ENCODE data around the gene PRKCA.
A peak's percentile ranks its signal among the peaks of the same experiment; 100 is the strongest.

The PRKCA gene

DNA sequence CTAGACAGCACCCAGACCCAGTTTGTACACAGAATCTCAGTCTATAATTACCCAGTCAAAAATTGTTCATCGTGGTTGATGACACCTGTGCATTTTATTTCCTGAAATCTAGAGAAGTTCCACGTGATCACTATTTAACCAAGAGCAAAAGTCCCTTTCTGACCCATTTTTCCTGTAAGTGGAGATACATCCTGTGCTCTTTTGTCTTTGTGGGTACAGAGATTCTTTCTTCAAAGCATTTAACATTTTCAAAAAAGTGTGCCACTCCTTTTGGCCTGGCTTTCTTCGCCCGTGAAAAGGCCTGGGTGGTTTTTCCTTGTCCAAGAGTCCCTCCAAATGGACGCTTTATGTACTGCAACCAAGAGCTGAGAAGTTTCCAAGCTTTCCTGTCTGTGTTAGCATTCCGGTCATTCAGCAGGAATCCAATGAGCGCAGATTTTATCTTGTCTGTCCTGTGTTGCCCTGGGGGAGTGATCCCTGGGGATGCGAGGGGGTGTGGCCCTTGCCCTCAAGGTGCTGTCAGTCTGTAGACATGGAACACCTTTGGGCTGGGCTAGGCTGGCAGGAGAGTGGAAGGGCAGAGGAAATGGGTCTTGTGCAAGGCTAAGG is 371.4 kb downstream of the PRKCA start:
- no peak for DNase-seq

DNA sequence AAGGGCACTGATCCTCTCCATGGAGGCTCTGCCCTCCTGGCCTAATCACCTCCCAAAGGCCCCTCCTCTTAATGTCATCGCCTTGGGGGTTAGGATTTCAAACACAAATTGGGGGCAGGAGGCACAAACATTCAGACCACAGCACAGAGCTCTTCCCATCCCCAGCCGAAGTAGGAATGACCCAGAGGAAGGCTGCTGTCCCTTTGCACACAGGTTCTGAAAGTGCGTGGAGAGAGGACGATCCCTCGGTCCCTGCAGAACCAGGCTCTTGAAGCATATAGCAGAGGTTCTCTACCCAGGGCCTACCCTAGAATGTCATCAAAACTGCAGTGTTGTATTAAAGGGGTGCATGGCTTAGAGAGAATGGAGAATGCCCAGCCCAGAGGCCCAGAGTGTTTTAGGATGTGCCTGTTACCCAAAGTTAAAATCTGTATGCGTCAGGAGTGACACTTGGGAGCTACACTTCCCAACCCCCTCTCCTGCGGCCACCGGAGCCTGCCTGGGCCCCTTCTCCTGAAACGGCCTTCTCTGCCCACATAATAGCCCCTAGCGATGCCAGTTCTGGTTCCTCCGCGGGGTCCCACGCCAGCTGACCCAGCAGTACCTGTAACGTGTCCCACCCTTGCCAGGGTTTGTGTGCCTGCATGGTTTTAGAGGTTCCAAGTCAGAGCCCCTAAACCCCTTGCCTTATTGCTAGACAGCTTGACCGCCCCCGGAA is 373.0 kb downstream of the PRKCA start:
- no peak for DNase-seq

DNA sequence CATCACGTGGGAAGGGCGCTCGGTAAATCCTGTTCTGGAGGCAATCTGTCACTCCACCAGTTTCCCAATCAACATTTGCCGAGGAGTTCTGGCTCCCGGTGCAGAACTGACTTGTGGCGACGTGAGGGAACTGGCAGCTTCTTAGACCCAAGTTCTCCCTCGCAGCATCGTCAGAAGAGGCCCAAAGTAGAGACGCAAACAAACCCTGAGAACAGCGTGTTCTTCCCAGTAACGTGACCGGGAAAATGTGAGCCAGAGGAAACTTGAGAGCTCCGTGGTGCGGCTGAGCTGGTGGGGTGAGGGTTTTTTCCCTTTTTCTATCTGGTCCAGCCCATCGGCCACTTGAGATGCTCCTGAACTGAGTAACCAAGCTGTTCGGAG is 373.6 kb downstream of the PRKCA start:
- no peak for DNase-seq

DNA sequence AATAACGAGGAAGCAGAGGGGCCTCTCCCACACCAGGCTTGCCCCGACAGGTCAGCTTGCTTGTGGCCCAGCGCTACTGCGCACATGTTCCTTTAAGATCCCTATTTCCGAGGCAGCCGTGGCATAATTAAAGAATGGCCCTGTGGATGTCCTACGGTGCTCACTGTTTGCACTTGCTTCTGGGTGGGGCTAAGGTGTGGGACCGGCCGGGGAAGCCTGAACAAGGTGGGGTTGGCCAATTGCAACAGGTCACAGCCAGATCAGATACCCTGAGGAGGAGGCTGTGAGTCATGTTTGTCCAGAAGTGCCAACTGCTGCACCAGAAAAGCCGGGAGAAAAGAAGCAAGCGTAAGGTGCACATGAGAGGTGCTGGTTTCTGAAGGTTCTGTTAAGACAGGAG is 374.0 kb downstream of the PRKCA start:
- DNase-seq, result no peak

DNA sequence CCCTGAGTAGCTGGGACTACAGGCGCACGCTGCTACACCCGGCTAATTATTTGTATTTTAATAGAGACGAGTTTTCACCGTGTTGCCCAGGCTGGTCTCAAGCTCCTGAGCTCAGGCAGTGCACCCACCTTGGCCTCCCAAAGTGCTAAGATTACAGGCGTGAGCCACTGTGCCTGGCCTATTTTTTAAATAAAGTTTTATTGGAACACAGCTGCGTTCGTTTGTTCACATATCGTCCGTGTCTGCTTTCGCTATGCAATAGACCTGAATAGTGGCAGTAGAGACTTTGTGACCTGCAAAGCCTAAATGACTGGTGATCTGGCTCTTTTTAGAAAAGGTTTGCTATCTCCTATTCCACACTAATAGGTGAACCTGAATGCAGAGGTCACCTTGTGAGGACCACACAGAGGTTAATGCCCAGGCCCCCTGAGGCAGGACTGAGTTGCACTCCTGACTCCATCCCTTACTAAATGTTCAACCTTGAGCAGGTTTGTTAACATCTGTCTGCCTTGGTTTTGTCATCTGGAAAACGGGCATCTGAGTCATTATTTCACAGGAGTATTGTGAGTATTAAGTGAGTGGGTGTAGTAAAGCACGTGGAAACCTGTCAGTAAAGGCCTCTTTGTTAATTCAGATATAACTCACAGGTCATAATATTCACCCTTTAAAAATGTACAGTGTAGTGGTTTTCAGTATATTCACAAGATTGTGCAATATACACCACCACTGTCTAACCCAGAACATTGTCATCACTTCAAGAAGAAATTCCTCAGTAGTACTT is 375.0 kb downstream of the PRKCA start:
- DNase-seq, result no peak

DNA sequence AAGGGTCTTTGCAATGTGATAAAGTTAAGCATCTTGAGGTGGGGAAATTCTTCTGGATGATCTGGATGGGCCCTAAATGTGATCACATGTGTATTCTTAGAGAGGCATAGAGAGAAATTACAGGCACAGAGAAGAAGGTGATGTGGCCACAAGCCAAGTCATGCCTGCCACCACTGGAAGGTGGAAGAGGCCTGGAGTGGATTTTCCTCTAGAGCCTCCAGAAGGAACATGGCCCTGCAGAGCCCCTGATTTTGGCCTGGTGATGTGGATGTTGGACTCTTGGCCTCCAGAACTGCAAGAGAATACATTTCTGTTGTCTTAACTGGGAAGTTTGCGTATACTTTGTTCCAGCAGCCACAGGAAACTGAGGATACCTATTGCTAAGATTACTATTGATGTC is 375.6 kb downstream of the PRKCA start:
- DNase-seq, result no peak

DNA sequence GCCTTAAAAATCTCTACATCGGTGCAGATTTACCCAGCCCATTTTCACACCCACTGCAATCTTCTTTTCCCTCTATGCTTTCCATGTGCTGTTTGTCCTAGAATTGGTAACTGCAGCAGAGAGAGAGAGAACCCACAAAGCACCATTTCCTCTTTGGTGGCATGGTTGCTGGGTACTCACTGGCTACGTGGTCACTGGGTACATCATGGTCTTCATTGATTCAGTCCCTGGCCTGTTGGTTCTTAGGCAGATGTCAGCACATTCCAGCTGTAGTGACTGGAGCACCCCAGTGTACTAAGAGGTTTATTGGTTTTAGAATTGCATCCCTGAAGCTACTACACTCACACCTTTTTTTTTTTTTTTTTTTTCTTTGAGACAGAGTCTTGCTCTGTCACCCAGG is 376.4 kb downstream of the PRKCA start:
- DNase-seq, result no peak

DNA sequence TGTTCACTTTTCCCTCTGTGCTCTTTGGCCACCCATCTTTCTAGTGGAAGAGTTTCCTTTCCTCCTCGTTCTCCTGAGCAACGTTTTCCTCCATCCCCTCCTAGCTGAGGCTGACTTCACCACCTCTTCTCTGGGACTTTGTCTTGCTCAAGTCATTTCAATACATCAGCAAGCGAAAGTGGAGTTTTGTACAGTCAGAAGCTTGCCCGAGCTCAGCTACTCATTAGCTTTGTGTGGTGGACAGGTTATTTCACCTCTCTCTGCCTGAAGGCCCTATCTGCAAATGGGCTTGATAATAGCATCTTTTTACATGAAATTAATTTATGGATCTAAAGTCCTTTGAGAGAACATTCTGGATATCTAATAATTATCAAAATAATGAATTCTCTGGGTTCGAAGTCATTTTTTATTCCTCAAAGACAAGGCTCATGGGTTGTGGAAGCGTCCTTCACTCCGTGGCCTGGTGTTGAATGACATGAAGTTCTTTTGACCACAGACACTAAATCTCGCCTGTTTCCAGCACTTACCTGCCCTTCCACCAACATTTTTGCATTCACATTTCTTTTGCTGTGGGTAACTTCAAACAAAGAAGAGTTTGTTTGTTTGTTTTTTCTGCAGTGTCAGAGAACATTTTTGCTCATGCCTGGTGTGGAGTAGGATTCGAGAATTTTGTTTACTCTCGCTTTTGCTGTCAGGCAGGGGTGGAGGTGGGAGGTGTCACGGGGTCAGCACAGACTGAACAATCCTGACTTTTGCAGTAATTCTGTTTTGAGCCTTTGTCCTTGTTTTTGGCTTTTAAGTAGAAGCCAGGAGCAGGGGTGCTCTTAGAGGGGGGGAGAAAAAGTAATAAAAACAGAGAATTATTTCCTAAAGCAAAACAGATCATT is 377.5 kb downstream of the PRKCA start:
- no peak for DNase-seq

DNA sequence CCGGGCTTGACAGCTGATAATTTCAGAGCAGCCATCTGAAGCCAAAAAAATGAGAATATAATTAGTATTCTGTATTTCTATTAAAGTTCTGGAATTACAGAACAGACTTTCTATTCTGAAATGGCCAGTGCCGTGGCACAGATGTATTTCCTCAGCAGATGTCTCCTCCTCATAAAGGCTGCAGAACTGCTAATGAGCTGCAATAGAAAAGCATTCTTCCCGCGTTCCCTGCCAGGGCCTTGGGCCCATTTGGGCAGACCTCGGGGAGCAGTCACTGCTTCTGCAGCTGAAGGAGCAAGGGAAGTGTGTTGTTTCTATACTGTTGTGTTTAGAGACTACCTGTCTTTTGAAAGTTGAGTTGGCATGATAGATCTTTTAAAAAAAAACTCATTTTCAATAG is 379.9 kb downstream of the PRKCA start:
- DNase-seq, result peak; percentile 3

DNA sequence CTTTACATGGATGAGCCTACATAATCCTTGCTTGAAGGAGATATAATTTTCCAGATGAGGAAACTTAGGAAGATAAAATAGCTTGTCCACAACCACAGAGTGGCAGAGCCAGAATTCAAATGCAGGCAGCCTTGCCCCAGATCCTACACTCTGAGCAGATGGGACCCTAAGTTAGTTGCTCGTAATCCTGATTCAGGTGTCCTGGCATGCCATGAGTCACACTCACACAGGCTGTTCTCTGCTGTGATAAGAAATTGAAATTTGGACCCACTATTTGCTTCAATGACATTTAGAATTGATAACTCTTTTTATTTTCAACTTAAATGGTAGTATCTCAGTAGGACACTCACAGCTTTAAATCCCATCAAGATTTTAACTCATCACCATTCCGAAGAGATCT is 381.8 kb downstream of the PRKCA start:
- no peak for DNase-seq

DNA sequence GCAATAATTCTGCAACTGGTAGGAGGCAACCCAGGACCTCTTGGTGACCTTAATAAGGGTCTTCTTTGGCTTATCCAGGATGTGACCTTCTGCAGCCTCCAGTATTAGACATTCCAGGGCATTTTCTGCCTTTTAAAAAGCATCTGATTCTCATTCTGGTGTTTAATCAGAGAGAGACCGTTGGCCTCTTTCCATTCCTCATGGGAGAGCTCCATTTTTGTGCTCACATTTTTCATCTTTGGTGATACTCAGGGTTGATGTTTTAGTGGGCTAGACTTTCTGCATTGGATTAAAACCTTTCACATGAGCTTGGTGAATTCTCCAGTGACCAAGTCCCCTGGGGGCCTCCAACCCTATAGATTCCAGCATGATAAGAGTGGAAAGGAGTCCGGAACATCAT is 382.3 kb downstream of the PRKCA start:
- DNase-seq, result no peak

DNA sequence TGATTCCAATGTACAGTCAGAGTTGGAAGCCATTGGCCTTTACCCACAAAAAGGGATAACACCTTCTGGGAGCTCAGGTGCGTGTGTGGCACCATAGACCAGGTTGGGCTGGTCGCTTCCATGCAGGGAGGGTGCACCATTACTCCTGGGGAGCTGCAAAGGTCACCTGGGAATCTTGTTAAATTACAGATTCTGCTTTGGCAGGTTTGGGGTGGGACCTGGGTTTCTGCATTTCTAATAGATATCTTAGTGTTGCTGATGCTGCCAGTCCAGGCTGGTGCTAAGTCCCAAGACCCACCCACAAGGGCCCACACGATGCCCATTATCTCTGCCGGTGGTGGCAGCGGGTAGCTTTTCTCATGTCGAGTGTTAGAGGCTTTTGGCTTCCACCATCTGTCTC is 384.2 kb downstream of the PRKCA start:
- no peak for DNase-seq

DNA sequence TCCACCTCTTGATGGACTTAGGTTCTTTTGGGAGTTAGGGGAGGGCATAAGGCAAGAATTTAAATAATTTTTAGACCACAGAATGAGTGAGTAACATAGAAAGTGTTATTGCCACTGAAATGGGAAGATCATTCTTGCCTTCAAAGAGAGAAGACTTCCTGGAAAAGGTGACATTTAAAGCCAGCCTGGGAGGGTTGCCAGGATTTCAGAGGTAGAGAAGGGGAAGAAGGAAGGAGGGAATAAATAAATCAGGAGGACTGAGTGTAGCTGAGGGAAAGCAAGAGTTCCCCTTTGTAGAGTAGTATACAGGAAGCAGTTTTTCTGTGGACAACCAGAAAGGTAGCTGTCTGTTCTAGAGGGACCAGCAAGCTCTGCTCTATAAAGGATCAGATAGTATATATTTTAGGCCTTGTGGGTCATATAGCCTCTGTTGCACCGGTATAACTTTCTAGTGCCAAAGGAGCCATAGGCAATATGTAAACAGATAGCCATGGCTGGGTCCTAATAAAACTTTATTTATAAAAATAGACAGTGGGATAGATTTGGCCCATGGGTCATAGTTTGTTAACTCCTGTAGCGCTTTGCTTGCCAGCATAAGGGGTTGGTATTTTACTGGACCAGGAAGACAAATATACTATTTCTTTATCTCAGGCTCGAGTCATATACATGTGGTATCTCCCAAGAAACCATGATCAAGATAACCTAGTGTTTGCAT is 385.3 kb downstream of the PRKCA start:
- DNase-seq, result no peak

DNA sequence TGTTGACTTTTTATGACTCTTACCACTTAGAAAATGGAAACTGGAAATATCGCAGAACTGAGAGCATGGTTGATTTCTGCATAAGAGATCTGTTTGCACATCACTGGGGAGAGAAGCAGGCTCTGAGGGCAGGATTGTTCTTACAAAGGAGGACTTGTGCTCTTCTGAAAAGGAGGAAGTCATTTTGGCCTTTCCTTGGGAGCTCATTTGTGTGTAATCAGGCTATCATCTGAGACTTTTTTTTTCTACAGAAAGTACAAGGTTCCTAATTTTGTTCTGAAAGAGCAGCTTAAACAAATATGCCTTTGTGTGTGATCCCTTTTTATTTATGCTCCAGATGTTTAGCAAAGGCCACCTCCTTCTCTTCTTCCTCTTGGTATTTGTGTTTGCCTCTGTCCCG is 386.8 kb downstream of the PRKCA start:
- DNase-seq, result no peak

DNA sequence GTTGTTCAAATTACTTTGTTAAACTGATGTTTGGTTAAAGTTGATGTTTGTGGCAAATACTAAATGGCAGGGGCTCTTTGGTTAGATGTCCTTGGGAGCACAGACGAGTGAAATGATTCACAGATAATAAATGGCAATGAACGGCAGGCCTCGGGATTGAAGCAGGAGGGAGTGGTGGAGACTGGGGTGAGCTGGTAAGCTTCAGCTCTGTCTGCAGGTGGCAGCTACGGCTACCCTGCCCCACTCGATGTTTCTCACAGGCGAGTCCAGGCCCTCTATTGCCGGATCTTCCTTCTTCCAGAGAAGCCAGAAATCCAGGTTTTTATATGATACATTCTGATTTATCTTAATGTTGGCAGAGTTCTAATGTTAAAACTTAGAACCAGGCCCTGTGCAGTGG is 387.8 kb downstream of the PRKCA start:
- no peak for DNase-seq

DNA sequence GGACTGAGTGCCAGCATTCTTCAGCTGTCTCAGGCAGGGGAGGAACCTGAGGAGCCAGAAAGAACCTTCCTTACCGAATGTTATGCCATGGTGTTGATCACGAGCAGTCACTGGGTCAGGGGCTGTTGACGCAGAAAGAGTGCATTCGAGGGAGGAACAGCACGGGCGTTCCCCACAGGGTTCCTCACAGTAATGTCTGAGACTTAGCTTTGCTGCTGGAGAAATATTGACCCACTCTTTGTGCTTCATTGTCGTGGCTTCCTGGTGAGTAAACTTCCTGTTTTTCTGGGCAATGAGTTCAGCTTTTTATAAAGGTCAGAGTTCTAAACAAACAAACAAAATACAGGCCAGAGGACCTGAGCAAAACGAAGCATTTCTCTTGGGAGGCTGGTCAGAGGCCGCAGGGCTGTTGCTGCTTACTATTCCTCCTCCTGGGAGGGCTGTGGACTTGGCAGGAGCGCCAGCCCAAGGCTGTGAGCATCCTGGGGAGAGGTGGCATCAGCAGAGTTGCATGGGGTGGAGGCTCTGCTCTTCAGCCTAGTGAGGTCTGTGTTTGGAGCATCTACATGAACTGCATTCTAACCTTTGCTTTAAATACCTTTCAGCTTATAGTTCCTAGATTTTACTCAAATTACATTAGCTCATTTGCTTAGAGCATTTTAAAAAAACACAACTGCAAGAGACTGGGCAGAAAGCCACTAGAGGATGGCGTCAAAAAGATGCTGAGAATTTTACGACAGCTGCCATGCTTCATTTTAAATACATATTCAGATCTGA is 389.4 kb downstream of the PRKCA start:
- DNase-seq, result peak; percentile 51

DNA sequence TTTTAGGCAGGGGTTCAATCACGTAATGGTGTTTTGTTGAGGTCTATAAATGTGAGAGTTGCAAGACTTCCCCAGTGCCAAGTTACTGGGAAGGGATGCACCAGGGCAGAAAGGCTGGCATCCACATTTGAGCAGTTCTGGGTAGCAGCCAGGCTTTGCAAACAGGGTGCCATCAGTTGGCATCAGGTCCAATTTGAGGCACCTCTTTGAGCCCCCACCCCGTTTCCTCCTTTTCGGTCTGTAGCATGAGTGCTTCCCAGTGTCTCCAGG is 389.9 kb downstream of the PRKCA start:
- DNase-seq, result no peak

DNA sequence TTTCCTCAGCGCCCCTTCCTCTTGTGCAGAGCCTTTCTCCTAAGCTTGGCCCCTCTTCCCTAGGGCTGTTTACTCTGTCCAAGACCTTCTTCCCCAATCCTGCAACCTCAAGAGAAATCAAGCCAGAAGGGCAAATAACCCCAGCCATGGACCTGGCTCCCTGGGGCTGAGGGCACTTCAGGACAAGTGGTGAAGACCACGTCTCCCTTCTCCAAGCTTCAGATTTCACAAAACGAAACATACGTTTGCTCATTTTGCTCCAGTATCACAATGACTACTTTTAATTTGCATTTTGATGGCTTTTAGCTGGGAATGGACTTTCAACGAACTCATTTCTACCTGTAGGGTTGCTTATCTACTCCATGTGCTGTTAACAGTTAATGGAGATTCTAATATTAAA is 392.7 kb downstream of the PRKCA start:
- DNase-seq, result no peak

DNA sequence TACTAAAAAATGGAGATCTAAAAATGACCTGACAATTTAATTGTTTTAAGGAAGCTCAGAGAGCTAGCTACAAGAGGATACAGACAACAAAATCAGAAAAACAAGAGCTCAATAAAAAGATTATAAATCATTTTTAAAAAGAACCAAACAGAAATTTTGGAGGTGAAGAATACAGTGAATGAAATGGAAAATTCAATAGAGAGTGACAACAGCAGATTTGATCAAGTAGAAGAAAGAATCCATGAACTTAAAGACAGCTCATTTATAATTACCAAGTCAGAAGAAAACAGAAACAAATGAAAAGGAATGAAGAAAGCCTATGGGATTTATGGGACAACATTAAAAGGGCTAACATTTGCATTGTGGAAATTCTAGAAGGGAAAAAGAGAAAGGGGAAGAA is 395.9 kb downstream of the PRKCA start:
- no peak for DNase-seq

DNA sequence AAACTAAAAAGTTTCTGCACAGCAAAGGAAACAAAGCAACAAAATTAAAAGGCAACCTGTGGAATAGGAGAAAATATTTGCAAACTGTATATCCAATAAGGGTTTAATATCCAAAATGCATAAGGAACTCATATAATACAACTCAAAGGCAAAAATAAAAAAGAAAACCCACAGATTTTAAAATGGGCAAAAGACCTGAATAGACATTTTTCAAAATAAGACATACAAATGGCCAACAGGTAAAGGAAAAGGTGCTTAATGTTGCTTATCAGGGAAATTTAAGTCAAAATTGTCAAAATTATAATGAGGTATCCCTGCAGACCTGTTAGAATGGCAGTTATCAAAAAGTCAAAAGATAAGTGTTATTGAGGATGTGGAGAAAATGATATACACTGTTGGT is 399.0 kb downstream of the PRKCA start:
- no peak for DNase-seq

DNA sequence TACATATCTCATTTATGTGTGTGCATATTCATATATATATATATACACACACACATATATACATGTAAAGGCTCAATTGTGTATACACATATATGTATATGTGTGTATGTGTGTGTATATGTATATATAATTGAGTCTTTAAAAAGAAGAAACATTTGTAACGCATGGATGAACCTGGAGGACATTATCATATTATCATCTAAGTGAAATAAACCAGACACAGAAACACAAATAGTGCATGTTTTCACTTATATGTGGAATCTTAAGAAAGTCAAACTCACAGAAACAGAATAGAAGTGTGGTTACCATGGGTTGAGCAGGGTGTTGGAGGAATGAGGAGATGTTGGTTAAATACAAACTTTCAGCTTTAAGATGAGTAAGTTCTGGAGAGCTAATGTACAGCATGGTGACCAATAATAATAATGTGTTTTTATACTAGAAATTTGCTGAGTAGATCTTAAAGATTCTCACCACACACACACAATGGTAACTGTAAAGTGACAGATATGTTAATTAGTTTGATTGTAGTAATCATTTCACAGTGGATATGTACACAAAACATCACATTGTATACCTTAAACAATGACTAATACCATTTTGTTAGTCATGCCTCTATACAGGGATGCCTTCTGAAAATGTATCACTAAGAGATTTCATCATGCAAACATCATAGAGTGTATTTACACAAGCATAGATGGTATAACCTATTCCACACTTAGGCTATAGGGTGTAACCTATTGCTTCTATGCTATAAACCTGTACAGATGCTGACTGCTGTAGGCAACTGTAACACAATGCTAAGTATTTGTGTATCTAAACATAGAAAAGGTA is 399.9 kb downstream of the PRKCA start:
- DNase-seq, result no peak

Data from NCI-H446 treated with DMSO at 0.1 percent for 48 hours (cell line).